Endometrial microvascular endothelial cells (primary cell): ENCODE measurements around the gene F10. TPM values are rescaled to one million over a fixed set of nuclear protein-coding genes. Genes with fewer than 3 reads are reported as not detected.

Source experiments
- in situ Hi-C: cut with HindIII; loops from 2 replicates; pipeline ENCODE4 v1.10.0; 2017; ENCODE audit warnings: low sequenced_read_pairs, low pct_unique_long_range_greater_than_20kb; ENCODE audit errors: inconsistent ontology term
- total RNA-seq: library from RNA; depleted of rRNA; stranded (reverse); fragments of >200 nt; gene quantifications from one replicate; pipeline ENCODE4 v1.2.3, GENCODE V29; 2015; ENCODE audit errors: inconsistent ontology term

F10 gene
- total RNA-seq, 1 donor from 2014 or later, result not detected

GRCh38 chr13:113178070-113178895, 55.7 kb downstream of the F10 start:
- in situ Hi-C loops, result no loop called here

- in situ Hi-C loops, result no loop called here
These were observed 56.2 kb downstream of the F10 start for GRCh38 chr13:113178896-113179167.

- in situ Hi-C loops, result no loop called here
These were observed 57.0 kb downstream of the F10 start for GRCh38 chr13:113179374-113180230.

- in situ Hi-C loops, result no loop called here
These were observed 59.4 kb downstream of the F10 start for GRCh38 chr13:113182046-113182445.

- in situ Hi-C loops, result no loop called here
These were observed 61.0 kb downstream of the F10 start for GRCh38 chr13:113183450-113184129.

- in situ Hi-C loops, result no loop called here
These were observed 62.2 kb downstream of the F10 start for GRCh38 chr13:113184568-113185440.

- in situ Hi-C loops, result no loop called here
These were observed 63.7 kb downstream of the F10 start for GRCh38 chr13:113186061-113186900.

- in situ Hi-C loops, result no loop called here
These were observed 64.7 kb downstream of the F10 start for GRCh38 chr13:113187263-113187669.

GRCh38 chr13:113187883-113188665, 65.5 kb downstream of the F10 start:
- in situ Hi-C loops, result no loop called here

- in situ Hi-C loops, result no loop called here
These were observed 67.6 kb downstream of the F10 start for GRCh38 chr13:113190181-113190580.

- in situ Hi-C loops, result no loop called here
These were observed 69.7 kb downstream of the F10 start for GRCh38 chr13:113192279-113192678.

GRCh38 chr13:113192902-113193301, 70.3 kb downstream of the F10 start:
- in situ Hi-C loops, result no loop called here

GRCh38 chr13:113195360-113195759, 72.8 kb downstream of the F10 start:
- in situ Hi-C loops, result no loop called here

GRCh38 chr13:113196970-113197737, 74.6 kb downstream of the F10 start:
- in situ Hi-C loops, result no loop called here
